A549 (cell line): Measurements from ENCODE around the gene FAM217B.

ENCODE experiments used
- BHLHE40 ChIP-seq: IDR thresholded peaks from 2 replicates; pipeline ENCODE4 v1.6.1; 2012; ENCODE audit warnings: low read depth, low read length, inconsistent platforms
- EP300 ChIP-seq, 2 experiments: fragments of >200 bp; sonication (Bioruptor Twin); formaldehyde crosslinking; IDR thresholded peaks; 2 replicates in 1 of 2; 3 replicates in 1 of 2; pipeline ENCODE4 v1.6.1; 2016 to 2017
- KDM5A ChIP-seq: fragments of 200-600 bp; sonication (generic); IDR thresholded peaks from 2 replicates; pipeline ENCODE4 v1.6.1; 2016; ENCODE audit warnings: antibody characterized with exemption, mild to moderate bottlenecking
- MAX ChIP-seq: IDR thresholded peaks from 2 replicates; pipeline ENCODE4 v1.6.1; 2012
- MYC ChIP-seq: IDR thresholded peaks from 2 replicates; pipeline ENCODE4 v1.6.1; 2012; ENCODE audit warnings: mild to moderate bottlenecking, inconsistent platforms, low read length, improper control_type of control experiment, borderline replicate concordance
- NPAS2 ChIP-seq: fragments of 250-450 bp; sonication (Bioruptor Pico); IDR thresholded peaks from 2 replicates; pipeline ENCODE4 v1.8.0; 2022; ENCODE audit warnings: mild to moderate bottlenecking, moderate library complexity, borderline replicate concordance
- NR3C1 ChIP-seq: fragments of >200 bp; sonication (Bioruptor Twin); formaldehyde crosslinking; IDR thresholded peaks from 3 replicates; pipeline ENCODE4 v1.6.1; 2017
- POLR2A ChIP-seq: IDR thresholded peaks from 2 replicates; pipeline ENCODE4 v1.6.1; 2012; ENCODE audit warnings: mild to moderate bottlenecking, low read length
- RAD21 ChIP-seq, 2 experiments: fragments of >200 bp in 1 of 2; sonication (Bioruptor Twin) in 1 of 2; formaldehyde crosslinking in 1 of 2; IDR thresholded peaks in 1 of 2; conservative IDR thresholded peaks in 1 of 2; 2 replicates in 1 of 2; 3 replicates in 1 of 2; pipeline ENCODE4 v1.6.1; 2012 to 2018; ENCODE audit warnings: inconsistent platforms in 1 of 2
- RFX5 ChIP-seq: fragments of 450-650 bp; IDR thresholded peaks from 2 replicates; pipeline ENCODE4 v1.7.1; 2014; ENCODE audit warnings: antibody characterized with exemption, mild to moderate bottlenecking, moderate library complexity
- TF ChIP-seq, protein P1 (sequence below): fragments of >200 bp; sonication (Bioruptor Twin); formaldehyde crosslinking; IDR thresholded peaks from 3 replicates; pipeline ENCODE4 v1.5.1; 2016
- TF ChIP-seq, protein P2 (sequence below): fragments of 450-650 bp; IDR thresholded peaks from 2 replicates; pipeline ENCODE4 v1.6.1; 2014; ENCODE audit warnings: antibody characterized with exemption

- TF ChIP-seq, protein P1, sequence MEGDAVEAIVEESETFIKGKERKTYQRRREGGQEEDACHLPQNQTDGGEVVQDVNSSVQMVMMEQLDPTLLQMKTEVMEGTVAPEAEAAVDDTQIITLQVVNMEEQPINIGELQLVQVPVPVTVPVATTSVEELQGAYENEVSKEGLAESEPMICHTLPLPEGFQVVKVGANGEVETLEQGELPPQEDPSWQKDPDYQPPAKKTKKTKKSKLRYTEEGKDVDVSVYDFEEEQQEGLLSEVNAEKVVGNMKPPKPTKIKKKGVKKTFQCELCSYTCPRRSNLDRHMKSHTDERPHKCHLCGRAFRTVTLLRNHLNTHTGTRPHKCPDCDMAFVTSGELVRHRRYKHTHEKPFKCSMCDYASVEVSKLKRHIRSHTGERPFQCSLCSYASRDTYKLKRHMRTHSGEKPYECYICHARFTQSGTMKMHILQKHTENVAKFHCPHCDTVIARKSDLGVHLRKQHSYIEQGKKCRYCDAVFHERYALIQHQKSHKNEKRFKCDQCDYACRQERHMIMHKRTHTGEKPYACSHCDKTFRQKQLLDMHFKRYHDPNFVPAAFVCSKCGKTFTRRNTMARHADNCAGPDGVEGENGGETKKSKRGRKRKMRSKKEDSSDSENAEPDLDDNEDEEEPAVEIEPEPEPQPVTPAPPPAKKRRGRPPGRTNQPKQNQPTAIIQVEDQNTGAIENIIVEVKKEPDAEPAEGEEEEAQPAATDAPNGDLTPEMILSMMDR: no peak
- no peak for TF ChIP-seq MAX
- no peak for TF ChIP-seq NR3C1
- no peak for TF ChIP-seq POLR2A
- no peak for TF ChIP-seq MYC
- no peak for TF ChIP-seq BHLHE40
- TF ChIP-seq NPAS2 (CRISPR knock-in tag): no peak
- TF ChIP-seq EP300 (IDR thresholded peaks at IDR 0.05): no peak
- TF ChIP-seq KDM5A: no peak
- TF ChIP-seq, protein P2, sequence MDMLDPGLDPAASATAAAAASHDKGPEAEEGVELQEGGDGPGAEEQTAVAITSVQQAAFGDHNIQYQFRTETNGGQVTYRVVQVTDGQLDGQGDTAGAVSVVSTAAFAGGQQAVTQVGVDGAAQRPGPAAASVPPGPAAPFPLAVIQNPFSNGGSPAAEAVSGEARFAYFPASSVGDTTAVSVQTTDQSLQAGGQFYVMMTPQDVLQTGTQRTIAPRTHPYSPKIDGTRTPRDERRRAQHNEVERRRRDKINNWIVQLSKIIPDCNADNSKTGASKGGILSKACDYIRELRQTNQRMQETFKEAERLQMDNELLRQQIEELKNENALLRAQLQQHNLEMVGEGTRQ: no peak
- TF ChIP-seq RFX5: no peak
- no peak for TF ChIP-seq RAD21 (conservative IDR thresholded peaks at IDR 0.05 in 1 of 2, IDR thresholded peaks at IDR 0.05 in 1 of 2)
These were observed 29.1 kb upstream of the FAM217B start for GRCh38 chr20:59911041-59911440.
